Thymus (tissue), 14 donors: ENCODE data around the gene RASGRF1. TPM values are rescaled to one million over a fixed set of nuclear protein-coding genes. Genes with fewer than 3 reads are reported as not detected.

Source experiments
- DNase-seq, 9 donors: peaks; one replicate each; pipeline ENCODE4 v3.0.0-alpha.2; 2013; ENCODE audit warnings: low spot score in 9 of 9, low read depth in 6 of 9, missing footprints in 1 of 9
- H3K27ac ChIP-seq, 2 donors: one replicate each; pipeline ENCODE4 v1.5.1; 2013; ENCODE audit warnings: control low read depth in 1 of 2, low read depth in 1 of 2, low read length in 1 of 2, mild to moderate bottlenecking in 1 of 2, moderate library complexity in 1 of 2
- H3K27me3 ChIP-seq, 2 donors: one replicate each; pipeline ENCODE4 v1.5.1; 2013; ENCODE audit warnings: low read length in 1 of 2; ENCODE audit not compliant: control insufficient read depth in 2 of 2, insufficient read depth in 1 of 2
- H3K36me3 ChIP-seq, 2 donors: one replicate each; pipeline ENCODE4 v1.5.1; 2013; ENCODE audit warnings: low read length in 1 of 2, mild to moderate bottlenecking in 1 of 2, moderate library complexity in 1 of 2; ENCODE audit not compliant: control insufficient read depth in 2 of 2, insufficient read depth in 2 of 2
- H3K4me1 ChIP-seq, 2 donors: one replicate each; pipeline ENCODE4 v1.5.1; 2013; ENCODE audit warnings: low read length in 2 of 2; ENCODE audit not compliant: control insufficient read depth in 2 of 2, insufficient read depth in 2 of 2
- H3K4me3 ChIP-seq, 2 donors: one replicate each; pipeline ENCODE4 v1.5.1; 2013; ENCODE audit warnings: low read length in 2 of 2, control low read depth in 1 of 2, mild to moderate bottlenecking in 1 of 2
- H3K9me3 ChIP-seq, 2 donors: one replicate each; pipeline ENCODE4 v1.5.1; 2013; ENCODE audit warnings: low read length in 1 of 2, mild to moderate bottlenecking in 1 of 2; ENCODE audit not compliant: control insufficient read depth in 2 of 2, insufficient read depth in 1 of 2
- WGBS: extraction: QIAGEN DNeasy Blood & Tissue Kit; methylation state at CpG from one replicate; pipeline ENCODE4 v1.1.7; 2013; 5-methylcytosine and 5-hydroxymethylcytosine counted together
- long read RNA-seq, 10 donors: transcript quantifications; one replicate each; lab custom pipeline, GENCODE V29; 2026
- polyA plus RNA-seq: library from polyadenylated mRNA; stranded (reverse); fragments of 200-250 nt; gene quantifications from one replicate; pipeline ENCODE4 v1.2.3, GENCODE V29; 2013
- total RNA-seq: library from RNA; stranded (reverse); fragments of 120-200 nt; gene quantifications from one replicate; pipeline ENCODE4 v1.2.4, GENCODE V29; 2013
- donor health status: healthy.

The RASGRF1 gene, protein sequence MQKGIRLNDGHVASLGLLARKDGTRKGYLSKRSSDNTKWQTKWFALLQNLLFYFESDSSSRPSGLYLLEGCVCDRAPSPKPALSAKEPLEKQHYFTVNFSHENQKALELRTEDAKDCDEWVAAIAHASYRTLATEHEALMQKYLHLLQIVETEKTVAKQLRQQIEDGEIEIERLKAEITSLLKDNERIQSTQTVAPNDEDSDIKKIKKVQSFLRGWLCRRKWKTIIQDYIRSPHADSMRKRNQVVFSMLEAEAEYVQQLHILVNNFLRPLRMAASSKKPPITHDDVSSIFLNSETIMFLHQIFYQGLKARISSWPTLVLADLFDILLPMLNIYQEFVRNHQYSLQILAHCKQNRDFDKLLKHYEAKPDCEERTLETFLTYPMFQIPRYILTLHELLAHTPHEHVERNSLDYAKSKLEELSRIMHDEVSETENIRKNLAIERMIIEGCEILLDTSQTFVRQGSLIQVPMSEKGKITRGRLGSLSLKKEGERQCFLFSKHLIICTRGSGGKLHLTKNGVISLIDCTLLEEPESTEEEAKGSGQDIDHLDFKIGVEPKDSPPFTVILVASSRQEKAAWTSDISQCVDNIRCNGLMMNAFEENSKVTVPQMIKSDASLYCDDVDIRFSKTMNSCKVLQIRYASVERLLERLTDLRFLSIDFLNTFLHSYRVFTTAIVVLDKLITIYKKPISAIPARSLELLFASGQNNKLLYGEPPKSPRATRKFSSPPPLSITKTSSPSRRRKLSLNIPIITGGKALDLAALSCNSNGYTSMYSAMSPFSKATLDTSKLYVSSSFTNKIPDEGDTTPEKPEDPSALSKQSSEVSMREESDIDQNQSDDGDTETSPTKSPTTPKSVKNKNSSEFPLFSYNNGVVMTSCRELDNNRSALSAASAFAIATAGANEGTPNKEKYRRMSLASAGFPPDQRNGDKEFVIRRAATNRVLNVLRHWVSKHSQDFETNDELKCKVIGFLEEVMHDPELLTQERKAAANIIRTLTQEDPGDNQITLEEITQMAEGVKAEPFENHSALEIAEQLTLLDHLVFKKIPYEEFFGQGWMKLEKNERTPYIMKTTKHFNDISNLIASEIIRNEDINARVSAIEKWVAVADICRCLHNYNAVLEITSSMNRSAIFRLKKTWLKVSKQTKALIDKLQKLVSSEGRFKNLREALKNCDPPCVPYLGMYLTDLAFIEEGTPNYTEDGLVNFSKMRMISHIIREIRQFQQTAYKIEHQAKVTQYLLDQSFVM (N-terminal part only)
- total RNA-seq (0.47 TPM), polyA plus RNA-seq (0.52 TPM)
- long read RNA-seq, donor 1: 0 reads
- long read RNA-seq, donor 2: 0 reads
- long read RNA-seq, donor 3, partial matches to known transcripts: 0 of 1 reads
- long read RNA-seq, donor 3, other reads (novel, unspliced or antisense): 0 of 1 reads
- long read RNA-seq, donor 4: 0 reads
- long read RNA-seq, donor 5: 0 reads
- long read RNA-seq, donor 6, partial matches to known transcripts: 0 of 1 reads
- long read RNA-seq, donor 6, other reads (novel, unspliced or antisense): 0 of 1 reads
- long read RNA-seq, donor 7: 0 reads
- long read RNA-seq, donor 8: 0 reads
- long read RNA-seq, donor 9: 0 reads
- long read RNA-seq, donor 10: 0 reads

DNA sequence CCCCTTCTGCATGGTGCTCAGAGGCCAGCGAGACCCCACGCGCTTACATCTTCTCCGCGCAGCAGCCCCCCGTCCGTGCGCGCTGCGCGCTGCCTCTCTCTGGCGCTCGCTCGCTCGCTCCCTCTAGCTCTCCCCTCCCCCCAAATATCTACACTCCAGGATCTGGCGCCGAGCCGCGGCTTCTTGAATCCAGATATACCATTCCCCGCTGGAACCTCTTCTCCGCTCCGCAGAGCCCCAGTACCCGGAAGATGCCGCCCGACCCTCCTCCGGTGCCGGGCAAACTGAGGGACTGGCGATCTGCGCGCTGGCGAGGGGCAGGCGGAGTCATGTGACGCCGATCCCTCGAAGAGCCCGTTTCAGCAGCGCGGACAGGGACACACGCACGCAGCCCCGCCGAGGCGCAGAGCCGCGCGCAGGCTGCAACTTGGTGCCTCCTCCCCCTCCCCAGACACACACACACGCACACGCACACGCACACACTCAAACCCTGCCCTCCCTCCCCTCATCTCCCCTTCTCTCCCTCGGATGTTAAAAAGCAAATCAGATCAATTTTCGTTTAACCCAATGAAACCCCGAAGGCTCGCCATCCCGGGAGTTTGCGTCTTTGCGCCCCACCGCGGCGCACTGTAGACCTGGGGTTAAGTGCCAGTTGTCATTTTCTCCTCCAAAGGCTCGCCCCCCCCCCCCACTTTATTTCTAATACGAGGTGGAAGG, at the start of gene RASGRF1:
Gene RASGRF1 (minus strand): TSS at position 294 of the 717 bp plus-strand sequence. CDS start 282 bp downstream, at position 12.
- H3K4me1 ChIP-seq: no peaks in the 10 kb centered on the region
- no peak for DNase-seq
- H3K27me3 ChIP-seq: peaks cover 35 to 67% of the 10 kb centered on the region in 2 donors
- no peak within 1 kb of the TSS for H3K27ac ChIP-seq
- WGBS: 4% methylated on average over 61 of the region's 61 CpGs
- no peak within 1 kb of the TSS for H3K4me3 ChIP-seq
- H3K9me3 ChIP-seq: no peaks in the 10 kb centered on the region
- no peaks in the 10 kb centered on the region for H3K36me3 ChIP-seq

DNA sequence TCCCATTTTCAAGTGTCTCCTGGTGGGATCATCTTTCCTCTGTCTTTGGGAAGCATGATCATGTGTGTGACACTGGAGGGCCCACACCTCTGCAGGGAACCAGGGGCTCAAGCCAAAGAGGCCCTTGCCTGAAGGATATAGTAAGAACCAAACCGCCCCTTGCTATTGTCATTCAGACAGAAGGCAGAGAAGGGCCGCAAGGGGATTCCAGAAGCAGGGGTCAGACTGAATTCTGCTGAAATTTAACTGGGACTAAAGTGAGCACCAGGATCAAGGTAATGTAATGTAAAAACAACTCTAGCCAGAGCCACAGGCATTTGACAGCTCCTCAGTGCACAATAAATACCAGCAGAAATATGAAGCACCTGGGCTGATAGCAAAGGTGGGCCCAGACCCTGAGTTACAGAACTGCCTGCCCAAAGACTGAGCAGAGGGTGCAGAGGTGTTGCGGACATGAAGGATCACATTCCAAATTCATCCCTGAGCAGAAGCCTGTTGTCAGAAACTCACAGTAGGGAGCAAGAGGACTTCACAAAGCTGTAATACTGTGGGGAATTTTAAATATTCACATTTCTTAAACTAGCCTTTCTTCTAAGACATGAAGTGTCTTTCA, 46.0 kb upstream of the RASGRF1 start:
- Histone ChIP-seq H3K36me3 (no peaks in the 10 kb centered on the region), H3K4me3 (no peak overlapping the region), H3K4me1 (no peaks in the 10 kb centered on the region), H3K9me3 (no peaks in the 10 kb centered on the region), H3K27me3 (peaks cover 0 to 3% of the 10 kb centered on the region in 2 donors), H3K27ac (no peak overlapping the region)
- 69% methylated on average over 3 of the region's 3 CpGs for WGBS
- DNase-seq: no peak

DNA sequence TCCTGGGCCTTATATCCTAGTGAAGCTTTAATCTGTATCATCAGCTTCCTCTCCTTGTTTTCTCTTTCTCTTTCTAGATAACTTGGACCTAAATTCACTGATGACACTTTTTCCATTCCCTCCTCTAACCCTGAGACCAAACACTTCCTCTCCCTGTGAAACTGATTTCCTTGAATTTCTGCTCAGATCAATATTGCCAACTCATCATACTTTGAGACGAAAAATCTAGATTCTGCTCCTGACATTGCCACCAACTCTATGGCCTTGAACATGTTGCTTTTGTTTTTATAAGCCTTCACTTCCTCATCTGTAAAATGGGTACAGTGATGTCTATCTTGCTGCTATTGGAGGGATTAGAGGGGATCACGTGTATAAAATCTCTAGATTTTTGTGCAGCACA, 42.7 kb upstream of the RASGRF1 start:
- Histone ChIP-seq H3K36me3 (no peaks in the 10 kb centered on the region), H3K4me3 (no peak overlapping the region), H3K27me3 (peaks cover 0 to 3% of the 10 kb centered on the region in 2 donors), H3K4me1 (no peaks in the 10 kb centered on the region), H3K27ac (no peak overlapping the region), H3K9me3 (no peaks in the 10 kb centered on the region)
- WGBS: 86% methylated on average over 2 of the region's 2 CpGs
- DNase-seq: no peak

DNA sequence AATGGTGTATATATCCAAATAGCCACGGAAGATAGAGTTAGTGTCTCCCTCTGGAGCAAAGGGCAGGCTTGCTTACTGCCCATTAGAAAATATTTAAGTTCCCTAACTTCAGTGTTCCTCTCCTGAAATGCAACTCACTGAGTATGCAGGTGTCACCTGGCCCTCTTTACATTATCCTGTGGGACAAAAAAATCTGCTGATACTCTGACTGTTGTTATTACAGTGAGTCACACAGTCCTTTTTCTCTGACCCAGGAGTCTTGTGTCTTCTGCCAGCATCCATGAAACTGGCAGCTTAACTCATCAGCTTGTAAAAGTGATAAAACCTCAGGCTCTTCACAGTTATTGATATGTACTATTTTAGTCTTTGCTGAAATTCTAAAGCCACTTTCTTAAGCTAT, 42.2 kb upstream of the RASGRF1 start:
- Histone ChIP-seq H3K27me3 (peaks cover 0 to 1% of the 10 kb centered on the region in 2 donors), H3K36me3 (no peaks in the 10 kb centered on the region), H3K4me3 (no peak overlapping the region), H3K4me1 (no peaks in the 10 kb centered on the region), H3K27ac (no peak overlapping the region), H3K9me3 (no peaks in the 10 kb centered on the region)
- 84% methylated on average over 1 of the region's 1 CpG for WGBS
- no peak for DNase-seq

DNA sequence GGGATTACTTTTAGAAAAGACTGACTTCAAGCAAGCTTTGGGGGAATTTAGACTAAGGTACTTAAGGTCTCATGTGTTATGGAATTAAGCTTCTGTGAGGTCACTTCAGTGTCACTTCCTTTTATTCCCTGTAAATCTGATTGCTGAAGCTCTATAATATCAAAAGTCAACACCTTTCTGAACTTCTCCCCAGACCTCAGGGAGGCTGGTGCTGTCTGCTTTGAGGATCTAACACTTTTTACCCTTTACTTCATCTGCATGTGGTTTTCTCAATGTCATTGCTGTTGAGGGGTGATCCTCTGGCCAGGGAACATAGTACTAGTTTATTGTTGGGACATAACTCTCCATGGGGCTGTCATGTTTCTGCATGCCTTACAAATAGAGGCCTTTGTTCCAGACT, 41.8 kb upstream of the RASGRF1 start:
- Histone ChIP-seq H3K27me3 (no peaks in the 10 kb centered on the region), H3K4me3 (no peak overlapping the region), H3K9me3 (no peaks in the 10 kb centered on the region), H3K27ac (no peak overlapping the region), H3K36me3 (no peaks in the 10 kb centered on the region), H3K4me1 (no peaks in the 10 kb centered on the region)
- DNase-seq: no peak

DNA sequence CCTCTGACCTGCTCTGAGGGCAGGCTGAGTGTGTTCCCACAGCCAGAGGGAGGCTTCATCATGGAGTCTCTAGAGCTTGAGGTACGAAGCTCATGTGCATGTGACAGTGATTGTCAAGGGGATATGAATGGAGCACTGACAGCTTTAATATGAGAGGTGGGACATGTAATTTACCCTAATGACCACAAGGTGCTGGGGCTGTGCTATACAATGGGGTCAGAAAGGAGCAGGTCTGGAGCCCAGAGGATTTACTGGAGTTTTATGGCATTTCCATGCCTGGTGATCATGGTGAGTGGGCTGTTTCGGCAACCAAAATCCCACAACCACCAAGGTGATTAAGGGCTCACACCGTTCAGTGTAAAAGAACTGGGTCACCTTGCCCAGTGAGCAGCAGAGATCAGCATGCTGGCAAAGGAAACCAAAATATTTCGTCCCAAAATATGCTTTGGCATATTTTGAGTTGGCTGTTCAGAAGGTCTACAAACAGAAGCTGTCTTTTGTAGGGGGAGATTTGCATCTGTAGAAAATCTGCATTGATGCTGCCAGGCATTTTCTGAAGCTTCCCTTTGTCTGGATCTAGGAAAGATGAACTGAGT, 40.1 kb upstream of the RASGRF1 start:
- Histone ChIP-seq H3K27me3 (no peaks in the 10 kb centered on the region), H3K4me3 (no peak overlapping the region), H3K9me3 (no peaks in the 10 kb centered on the region), H3K27ac (no peak overlapping the region), H3K36me3 (no peaks in the 10 kb centered on the region), H3K4me1 (no peaks in the 10 kb centered on the region)
- 75% methylated on average over 4 of the region's 4 CpGs for WGBS
- no peak for DNase-seq

DNA sequence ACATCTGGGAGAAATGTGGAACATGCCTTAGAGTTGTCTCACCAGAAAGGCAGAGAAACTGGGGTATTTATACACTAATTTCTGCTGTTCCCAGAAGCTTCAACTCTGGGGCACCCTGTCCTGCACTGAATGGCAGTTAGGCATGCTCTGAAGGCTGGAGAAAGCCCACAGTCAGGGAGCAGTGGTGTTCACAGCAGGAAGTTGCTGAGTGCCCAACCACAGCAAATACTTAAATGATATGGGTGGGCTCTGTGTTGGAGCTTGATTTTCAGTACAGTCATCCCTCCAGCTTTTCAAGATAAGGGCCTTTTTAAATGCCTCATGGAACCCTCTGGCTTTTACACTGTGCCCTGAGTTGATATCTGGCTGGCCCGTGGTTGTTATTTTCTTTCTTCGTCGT, 38.7 kb upstream of the RASGRF1 start:
- Histone ChIP-seq H3K9me3 (no peaks in the 10 kb centered on the region), H3K27me3 (no peaks in the 10 kb centered on the region), H3K36me3 (no peaks in the 10 kb centered on the region), H3K27ac (no peak overlapping the region), H3K4me3 (no peak overlapping the region), H3K4me1 (no peaks in the 10 kb centered on the region)
- DNase-seq: no peak
- 92% methylated on average over 3 of the region's 3 CpGs for WGBS
